Upper lobe of right lung (tissue), 1 donor: ENCODE data around the gene HMCN1. TPM values are rescaled to one million over a fixed set of nuclear protein-coding genes. Genes with fewer than 3 reads are reported as not detected.

Experiments used
- ATAC-seq: fragments of 200-7000 bp; cut with Tn5 transposase; one replicate; pipeline ENCODE4 v1.9.1; 2020; ENCODE audit warnings: mild to moderate bottlenecking, moderate library complexity
- DNase-seq: peaks from one replicate; pipeline ENCODE4 v3.0.0-alpha.2; 2020
- H3K27ac ChIP-seq: fragments of 200-600 bp; one replicate; pipeline ENCODE4 v1.8.0; 2022
- H3K27me3 ChIP-seq: fragments of 200-600 bp; one replicate; pipeline ENCODE4 v1.8.0; 2022; ENCODE audit warnings: mild to moderate bottlenecking
- H3K36me3 ChIP-seq: fragments of 200-600 bp; one replicate; pipeline ENCODE4 v1.8.0; 2022
- H3K4me1 ChIP-seq: fragments of 200-600 bp; one replicate; pipeline ENCODE4 v1.8.0; 2022
- H3K4me3 ChIP-seq: fragments of 200-600 bp; one replicate; pipeline ENCODE4 v1.8.0; 2022; ENCODE audit warnings: mild to moderate bottlenecking
- H3K9me3 ChIP-seq: fragments of 200-600 bp; one replicate; pipeline ENCODE4 v1.8.0; 2022
- CTCF ChIP-seq: fragments of 200-600 bp; IDR thresholded peaks from one replicate; pipeline ENCODE4 v1.8.0; 2022; ENCODE audit warnings: antibody characterized with exemption
- intact Hi-C: fragments of 100-400 bp; cut with DNase I; formaldehyde crosslinking; loops from one replicate; pipeline ENCODE4 v1.11.0; 2022
- total RNA-seq: library from RNA; stranded (reverse); fragmentation: NEBNext Ultra II Directional; extraction: Animal tissue kit (Norgen Biotek cat#: 25700); gene quantifications from one replicate; pipeline ENCODE4 v1.2.1, GENCODE V29; 2021
- donor health status: DM: no; HTN: yes; CAD: no; lungs with severe emphysema.

HMCN1 gene
- total RNA-seq, 1 donor from 2014 or later, result 45.4 TPM

- Histone ChIP-seq H3K27me3 (no peaks in the 10 kb centered on the region), H3K36me3 (no peaks in the 10 kb centered on the region), H3K9me3 (no peaks in the 10 kb centered on the region), H3K27ac (no peak overlapping the region), H3K4me3 (no peak overlapping the region), H3K4me1 (no peaks in the 10 kb centered on the region)
- no peak for TF ChIP-seq CTCF
- intact Hi-C loops, result no loop called here
- DNase-seq, result no peak
- peak; percentile 44 for ATAC-seq
Measured at GRCh38 chr1:185861630-185862029, 127.4 kb downstream of the HMCN1 start.

- Histone ChIP-seq H3K4me1 (no peaks in the 10 kb centered on the region), H3K9me3 (no peaks in the 10 kb centered on the region), H3K27ac (no peak overlapping the region), H3K27me3 (no peaks in the 10 kb centered on the region), H3K4me3 (no peak overlapping the region), H3K36me3 (no peaks in the 10 kb centered on the region)
- ATAC-seq (no peak), DNase-seq (no peak)
- intact Hi-C loops, result no loop called here
- TF ChIP-seq CTCF, result no peak
Measured at GRCh38 chr1:185862235-185862634, 128.0 kb downstream of the HMCN1 start.

- intact Hi-C loops, result no loop called here
- DNase-seq, result no peak
- no peak for ATAC-seq
- Histone ChIP-seq H3K4me1 (no peaks in the 10 kb centered on the region), H3K4me3 (no peak overlapping the region), H3K27ac (no peak overlapping the region), H3K9me3 (no peaks in the 10 kb centered on the region), H3K36me3 (no peaks in the 10 kb centered on the region), H3K27me3 (no peaks in the 10 kb centered on the region)
- TF ChIP-seq CTCF, result no peak
Measured at GRCh38 chr1:185864331-185864730, 130.1 kb downstream of the HMCN1 start.

GRCh38 chr1:185864889-185865517 is 130.8 kb downstream of the HMCN1 start:
- Histone ChIP-seq H3K27ac (no peak overlapping the region), H3K4me1 (no peaks in the 10 kb centered on the region), H3K36me3 (no peaks in the 10 kb centered on the region), H3K9me3 (no peaks in the 10 kb centered on the region), H3K4me3 (no peak overlapping the region), H3K27me3 (no peaks in the 10 kb centered on the region)
- intact Hi-C loops, result no loop called here
- no peak for TF ChIP-seq CTCF
- no peak for DNase-seq
- no peak for ATAC-seq

- no peaks in the 10 kb centered on the region for H3K4me1 ChIP-seq
- H3K27ac ChIP-seq, result no peak overlapping the region
- DNase-seq (no peak), ATAC-seq (no peak)
- no peaks in the 10 kb centered on the region for H3K36me3 ChIP-seq
- H3K9me3 ChIP-seq, result no peaks in the 10 kb centered on the region
- intact Hi-C loops, result no loop called here
- H3K27me3 ChIP-seq, result no peaks in the 10 kb centered on the region
- TF ChIP-seq CTCF, result no peak
- H3K4me3 ChIP-seq, result no peak overlapping the region
Measured at GRCh38 chr1:185869590-185869989, 135.4 kb downstream of the HMCN1 start.

GRCh38 chr1:185871627-185872150 is 137.5 kb downstream of the HMCN1 start:
- intact Hi-C loops, result no loop called here
- Histone ChIP-seq H3K36me3 (no peaks in the 10 kb centered on the region), H3K9me3 (no peaks in the 10 kb centered on the region), H3K4me3 (no peak overlapping the region), H3K27ac (no peak overlapping the region), H3K27me3 (no peaks in the 10 kb centered on the region), H3K4me1 (no peaks in the 10 kb centered on the region)
- ATAC-seq, result no peak
- TF ChIP-seq CTCF, result no peak
- DNase-seq, result no peak
